ENCODE measurements around the gene HTR3B. TPM values are rescaled to one million over a fixed set of nuclear protein-coding genes. Genes with fewer than 3 reads are reported as not detected.

HTR3B gene
- total RNA-seq, 1 donor from 2014 or later, result not detected

GRCh38 chr11:113992459-113993110, 88.0 kb downstream of the HTR3B start:
- no peaks in the 10 kb centered on the region for H3K9me3 ChIP-seq (replicated peaks)
- intact Hi-C loops (cut with micrococcal nuclease), result no loop called here
- H3K27me3 ChIP-seq (ENCODE audit: low read depth), result peaks cover 73% of the 10 kb centered on the region
- H3K27ac ChIP-seq (replicated peaks), result no peak overlapping the region
- no peak for DNase-seq
- no peak for TF ChIP-seq CTCF (IDR thresholded peaks at IDR 0.05; ENCODE audit: borderline replicate concordance)
- H3K4me3 ChIP-seq, result no peak overlapping the region
- no peaks in the 10 kb centered on the region for H3K36me3 ChIP-seq
- H3K4me1 ChIP-seq, result no peaks in the 10 kb centered on the region

DNA sequence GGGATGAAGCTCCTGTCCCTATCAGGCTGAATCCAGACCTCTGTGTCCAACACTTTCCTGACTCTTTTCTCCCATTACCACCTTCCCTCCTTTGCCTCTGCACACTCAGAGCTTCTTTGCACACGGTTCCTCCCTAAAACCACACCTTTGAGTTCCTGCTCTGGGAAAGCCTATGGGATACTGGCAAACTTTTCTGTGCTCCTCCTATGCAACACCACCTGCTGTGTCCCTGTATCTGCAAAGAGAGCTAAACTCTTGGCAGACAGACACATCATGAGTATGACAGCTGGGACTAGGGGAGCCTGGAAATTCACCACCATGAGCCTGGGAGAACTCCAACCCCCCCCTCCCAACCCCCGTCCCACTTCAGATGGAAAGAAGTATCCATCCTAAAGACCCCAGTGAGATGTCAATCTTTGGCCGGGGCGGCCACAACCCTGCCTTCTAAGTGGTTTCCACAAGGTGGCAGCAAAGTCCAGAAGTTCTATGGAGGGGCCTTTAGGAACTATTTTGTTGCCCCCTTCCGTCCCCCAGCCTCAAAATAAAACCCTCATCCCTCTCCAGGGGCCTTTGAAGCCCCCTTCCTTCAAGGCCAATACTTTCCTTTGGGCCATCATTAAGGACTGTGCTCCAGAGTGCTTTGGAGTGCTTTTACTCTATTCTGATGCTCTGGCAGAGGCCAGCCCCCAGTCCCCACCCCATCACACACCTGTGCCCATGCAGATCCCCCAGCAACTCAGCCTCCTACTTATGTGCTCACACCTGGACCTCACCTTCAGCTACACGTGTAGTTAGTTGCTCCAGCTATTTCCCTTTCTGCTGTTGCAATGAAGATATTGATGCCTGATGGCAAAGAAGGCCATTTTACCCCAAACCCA, 89.7 kb downstream of the HTR3B start:
- no peaks in the 10 kb centered on the region for H3K9me3 ChIP-seq (replicated peaks)
- no peak for DNase-seq
- peak; percentile 74 for TF ChIP-seq CTCF (IDR thresholded peaks at IDR 0.05; ENCODE audit: borderline replicate concordance)
- H3K36me3 ChIP-seq, result no peaks in the 10 kb centered on the region
- intact Hi-C loops (cut with micrococcal nuclease), result loop anchor here (2.0 kb wide), 1 partner anchor 268 kb away; no protein-coding TSS in a partner anchor
- no peak overlapping the region for H3K4me3 ChIP-seq
- H3K27me3 ChIP-seq (ENCODE audit: low read depth), result peaks cover 70% of the 10 kb centered on the region
- H3K4me1 ChIP-seq, result no peaks in the 10 kb centered on the region
- H3K27ac ChIP-seq (replicated peaks), result no peak overlapping the region

Other genes starting within 250 kb of the HTR3B start
- gene TMPRSS5, start 198.5 kb upstream of the HTR3B start, total RNA-seq, result 0.47 TPM
- gene ZW10, start 131.1 kb upstream of the HTR3B start, total RNA-seq, result 8.6 TPM
- gene CLDN25, start 125.0 kb upstream of the HTR3B start, total RNA-seq, result not detected
- 113 TPM for gene USP28, start 29.2 kb upstream of the HTR3B start, total RNA-seq
- gene HTR3A, start 70.3 kb downstream of the HTR3B start, total RNA-seq, result not detected
- 64.5 TPM for gene ZBTB16, start 154.9 kb downstream of the HTR3B start, total RNA-seq

All from left ventricle myocardium inferior (tissue), 1 donor.